Mammary epithelial cell (primary cell): ENCODE measurements around the gene PPFIA2.

ENCODE experiments used
- EZH2 ChIP-seq: IDR thresholded peaks from 2 replicates; pipeline ENCODE4 v1.6.1; 2012; ENCODE audit warnings: low read length, inconsistent platforms, borderline replicate concordance
- TF ChIP-seq, protein P1 (sequence below), 2 donors: IDR thresholded peaks in 1 of 2; conservative IDR thresholded peaks in 1 of 2; 2 replicates each; pipeline ENCODE4 v1.5.1; 2011 to 2012; ENCODE audit warnings: inconsistent platforms in 2 of 2, low read length in 2 of 2, mild to moderate bottlenecking in 2 of 2, control low read depth in 1 of 2, low read depth in 1 of 2; ENCODE audit not compliant: insufficient read depth in 1 of 2; ENCODE audit errors: extremely low read depth in 1 of 2

DNA sequence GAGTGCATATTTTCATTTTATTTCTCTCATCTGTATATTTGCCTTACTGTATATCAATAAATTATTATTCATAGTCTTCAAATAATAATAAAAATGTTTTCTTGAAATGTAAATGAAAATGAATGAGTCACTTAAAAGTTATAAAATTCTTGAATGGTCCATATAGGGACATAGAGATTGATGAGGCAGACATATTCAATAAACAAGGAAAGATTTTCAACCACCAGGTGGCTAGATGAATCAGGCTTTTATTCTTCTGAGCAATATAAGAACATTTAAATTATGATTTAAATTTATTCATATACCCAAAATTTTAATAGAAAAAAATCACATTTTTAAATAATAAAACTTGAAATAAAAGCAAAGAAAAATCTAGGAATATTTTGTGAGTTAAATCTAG is 431.7 kb downstream of the PPFIA2 start:
- no peak for TF ChIP-seq EZH2
- TF ChIP-seq, protein P1, sequence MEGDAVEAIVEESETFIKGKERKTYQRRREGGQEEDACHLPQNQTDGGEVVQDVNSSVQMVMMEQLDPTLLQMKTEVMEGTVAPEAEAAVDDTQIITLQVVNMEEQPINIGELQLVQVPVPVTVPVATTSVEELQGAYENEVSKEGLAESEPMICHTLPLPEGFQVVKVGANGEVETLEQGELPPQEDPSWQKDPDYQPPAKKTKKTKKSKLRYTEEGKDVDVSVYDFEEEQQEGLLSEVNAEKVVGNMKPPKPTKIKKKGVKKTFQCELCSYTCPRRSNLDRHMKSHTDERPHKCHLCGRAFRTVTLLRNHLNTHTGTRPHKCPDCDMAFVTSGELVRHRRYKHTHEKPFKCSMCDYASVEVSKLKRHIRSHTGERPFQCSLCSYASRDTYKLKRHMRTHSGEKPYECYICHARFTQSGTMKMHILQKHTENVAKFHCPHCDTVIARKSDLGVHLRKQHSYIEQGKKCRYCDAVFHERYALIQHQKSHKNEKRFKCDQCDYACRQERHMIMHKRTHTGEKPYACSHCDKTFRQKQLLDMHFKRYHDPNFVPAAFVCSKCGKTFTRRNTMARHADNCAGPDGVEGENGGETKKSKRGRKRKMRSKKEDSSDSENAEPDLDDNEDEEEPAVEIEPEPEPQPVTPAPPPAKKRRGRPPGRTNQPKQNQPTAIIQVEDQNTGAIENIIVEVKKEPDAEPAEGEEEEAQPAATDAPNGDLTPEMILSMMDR (conservative IDR thresholded peaks at IDR 0.05 in 1 of 2, IDR thresholded peaks at IDR 0.05 in 1 of 2; ENCODE audit: extremely low read depth in 1 of 2, insufficient read depth in 1 of 2, low read depth in 1 of 2, low read length in 2 of 2): no peak
